Measurements from ENCODE around the gene PHACTR2.
"Not testable (repeated sequence)": the region's sequence is repeated elsewhere in the genome, so short reads cannot be mapped to it uniquely, and the experiment has no call there.

- not testable (repeated sequence) for TF ChIP-seq CTCF, POLR2A (IDR thresholded peaks at IDR 0.05)
Measured at GRCh38 chr6:143649319-143649718, 28.4 kb upstream of the PHACTR2 start.
